Smooth muscle cell (in vitro differentiated cells): ENCODE results near the gene JAZF1. TPM values are rescaled to one million over a fixed set of nuclear protein-coding genes. Genes with fewer than 3 reads are reported as not detected.
A peak's percentile ranks its signal among the peaks of the same experiment; 100 is the strongest.

Experiments
- DNase-seq: peaks from one replicate; lab custom pipeline; 2025; ENCODE audit not compliant: unreplicated experiment; lab: John Stamatoyannopoulos, UW
- H2AFZ ChIP-seq: fragments of 200-600 bp; sonication (generic); 2 replicates; pipeline ENCODE4 v1.6.0; 2016; ENCODE audit warnings: antibody characterized with exemption, low read depth, mild to moderate bottlenecking
- H3F3A ChIP-seq: fragments of 200-600 bp; sonication (generic); 2 replicates; pipeline ENCODE4 v1.6.0; 2017; ENCODE audit warnings: antibody characterized with exemption, low read depth
- H3K27ac ChIP-seq: fragments of 200-600 bp; sonication (generic); 2 replicates; pipeline ENCODE4 v1.5.1; 2016; ENCODE audit warnings: low read depth, mild to moderate bottlenecking
- H3K27me3 ChIP-seq: fragments of 200-600 bp; sonication (generic); 2 replicates; pipeline ENCODE4 v1.6.1; 2016; ENCODE audit warnings: low read depth, mild to moderate bottlenecking
- H3K36me3 ChIP-seq: fragments of 200-600 bp; sonication (generic); 2 replicates; pipeline ENCODE4 v1.5.1; 2016; ENCODE audit warnings: low read depth
- H3K4me1 ChIP-seq: fragments of 200-600 bp; sonication (generic); 2 replicates; pipeline ENCODE4 v1.5.1; 2016; ENCODE audit warnings: low read depth
- H3K4me2 ChIP-seq: fragments of 200-600 bp; sonication (generic); 2 replicates; pipeline ENCODE4 v1.6.0; 2016; ENCODE audit warnings: mild to moderate bottlenecking
- H3K4me3 ChIP-seq: fragments of 200-600 bp; sonication (generic); 2 replicates; pipeline ENCODE4 v1.5.1; 2016; ENCODE audit warnings: mild to moderate bottlenecking
- H3K79me2 ChIP-seq: fragments of 200-600 bp; sonication (generic); 2 replicates; pipeline ENCODE4 v1.6.0; 2016; ENCODE audit warnings: low read depth, mild to moderate bottlenecking
- H3K9ac ChIP-seq: fragments of 200-600 bp; sonication (generic); 2 replicates; pipeline ENCODE4 v1.6.0; 2016; ENCODE audit warnings: low read depth
- H3K9me3 ChIP-seq: fragments of 200-600 bp; sonication (generic); replicated peaks from 2 replicates; pipeline ENCODE4 v1.5.1; 2016; ENCODE audit warnings: low read depth
- H4K20me1 ChIP-seq: fragments of 200-600 bp; sonication (generic); 2 replicates; pipeline ENCODE4 v1.6.0; 2016; ENCODE audit warnings: low read depth
- CTCF ChIP-seq: fragments of 200-600 bp; sonication (generic); IDR thresholded peaks from 2 replicates; pipeline ENCODE4 v1.5.1; 2017; ENCODE audit warnings: borderline replicate concordance, mild to moderate bottlenecking, antibody characterized with exemption; ENCODE audit not compliant: insufficient read depth, poor library complexity, severe bottlenecking
- WGBS: methylation state at CpG from one replicate; pipeline ENCODE4 v1.1.7; 2016; ENCODE audit warnings: low lambda C conversion rate; 5-methylcytosine and 5-hydroxymethylcytosine counted together
- polyA plus RNA-seq: library from polyadenylated mRNA; unstranded; fragments of >200 nt; fragmentation: Nextera tagmentation; extraction: Ambion mirVana; gene quantifications from 2 replicates; pipeline ENCODE4 v1.2.1, GENCODE V29; 2016
- total RNA-seq: library from RNA; depleted of rRNA; stranded (reverse); fragments of >200 nt; gene quantifications from 2 replicates; pipeline ENCODE4 v1.2.3, GENCODE V29; 2014

Gene JAZF1
- total RNA-seq (14.2 and 18.0 TPM in 2 replicates), polyA plus RNA-seq (14.4 and 17.4 TPM in 2 replicates)

- peak; percentile 33 for DNase-seq
- Histone ChIP-seq H3K36me3 (no peaks in the 10 kb centered on the region), H4K20me1 (peaks cover 4% of the 10 kb centered on the region), H3K27me3 (no peaks in the 10 kb centered on the region), H3K9ac (no peak within 1 kb of the TSS), H3F3A (peaks cover 16% of the 10 kb centered on the region), H2AFZ (peak within 1 kb of the TSS; percentile 84), H3K79me2 (peaks cover 24% of the 10 kb centered on the region), H3K27ac (no peak within 1 kb of the TSS), H3K9me3 (no peaks in the 10 kb centered on the region), H3K4me1 (peaks cover 12% of the 10 kb centered on the region), H3K4me3 (peak within 1 kb of the TSS; percentile 94), H3K4me2 (peak within 1 kb of the TSS; percentile 96)
- WGBS = 5% methylated on average over 21 of the region's 64 CpGs
- no peak for TF ChIP-seq CTCF
These were observed at the start of gene JAZF1 for GRCh38 chr7:28180364-28181147. Gene JAZF1, minus strand, starts transcription at chr7:28180795.

GRCh38 chr7:28230261-28230660 is 49.7 kb upstream of the JAZF1 start:
- no peak overlapping the region for H3K27ac ChIP-seq
- H3K79me2 ChIP-seq = no peaks in the 10 kb centered on the region
- DNase-seq = no peak
- H3K4me1 ChIP-seq = peaks cover 3% of the 10 kb centered on the region
- H2AFZ ChIP-seq = no peak overlapping the region
- no peak overlapping the region for H3K9ac ChIP-seq
- no peaks in the 10 kb centered on the region for H3F3A ChIP-seq
- WGBS = 79% methylated on average over 7 of the region's 7 CpGs
- no peaks in the 10 kb centered on the region for H3K9me3 ChIP-seq
- H3K4me3 ChIP-seq = no peak overlapping the region
- H3K4me2 ChIP-seq = no peak overlapping the region
- no peak for TF ChIP-seq CTCF
- H3K27me3 ChIP-seq = no peaks in the 10 kb centered on the region
- no peaks in the 10 kb centered on the region for H3K36me3 ChIP-seq
- H4K20me1 ChIP-seq = no peaks in the 10 kb centered on the region

- H3K4me1 ChIP-seq = peaks cover 3% of the 10 kb centered on the region
- no peak overlapping the region for H3K4me2 ChIP-seq
- no peaks in the 10 kb centered on the region for H3K79me2 ChIP-seq
- H3F3A ChIP-seq = no peaks in the 10 kb centered on the region
- DNase-seq = no peak
- no peak for TF ChIP-seq CTCF
- 48% methylated on average over 2 of the region's 2 CpGs for WGBS
- no peaks in the 10 kb centered on the region for H4K20me1 ChIP-seq
- no peak overlapping the region for H3K9ac ChIP-seq
- no peaks in the 10 kb centered on the region for H3K27me3 ChIP-seq
- H2AFZ ChIP-seq = no peak overlapping the region
- no peaks in the 10 kb centered on the region for H3K36me3 ChIP-seq
- H3K4me3 ChIP-seq = no peak overlapping the region
- H3K27ac ChIP-seq = no peak overlapping the region
- H3K9me3 ChIP-seq = no peaks in the 10 kb centered on the region
These were observed 47.8 kb upstream of the JAZF1 start for GRCh38 chr7:28228396-28228795.

- Histone ChIP-seq H3K36me3 (no peaks in the 10 kb centered on the region), H4K20me1 (no peaks in the 10 kb centered on the region), H3F3A (no peaks in the 10 kb centered on the region), H3K9me3 (no peaks in the 10 kb centered on the region), H3K27ac (no peak overlapping the region), H3K4me2 (no peak overlapping the region), H3K4me3 (no peak overlapping the region), H3K79me2 (no peaks in the 10 kb centered on the region), H3K4me1 (peaks cover 3% of the 10 kb centered on the region), H3K27me3 (no peaks in the 10 kb centered on the region), H3K9ac (no peak overlapping the region), H2AFZ (no peak overlapping the region)
- DNase-seq = no peak
- no peak for TF ChIP-seq CTCF
- WGBS = 93% methylated on average over 1 of the region's 1 CpG
These were observed 45.4 kb upstream of the JAZF1 start for GRCh38 chr7:28226003-28226402.
